WERI-Rb-1 (cell line): Measurements from ENCODE around the gene CLASRP.

Source experiments
- DNase-seq: peaks from one replicate; pipeline ENCODE4 v3.0.0-alpha.2; 2020
- H3K27ac ChIP-seq: fragments of 250-450 bp; sonication (Bioruptor Pico); 2 replicates; pipeline ENCODE4 v1.5.1; 2020; ENCODE audit warnings: mild to moderate bottlenecking, moderate library complexity
- H3K27me3 ChIP-seq: fragments of 250-450 bp; sonication (Bioruptor Pico); 2 replicates; pipeline ENCODE4 v1.5.1; 2021; ENCODE audit warnings: mild to moderate bottlenecking, low read depth, moderate library complexity; ENCODE audit not compliant: insufficient read depth, severe bottlenecking
- H3K36me3 ChIP-seq: fragments of 250-450 bp; sonication (Bioruptor Pico); 2 replicates; pipeline ENCODE4 v1.5.1; 2020; ENCODE audit warnings: mild to moderate bottlenecking, moderate library complexity
- H3K4me3 ChIP-seq: 2 replicates; pipeline ENCODE4 v1.5.1; 2011; ENCODE audit warnings: low read depth, mild to moderate bottlenecking, control low read depth, low read length
- H3K9me3 ChIP-seq: fragments of 250-450 bp; sonication (Bioruptor Pico); 2 replicates; pipeline ENCODE4 v1.5.1; 2021; ENCODE audit warnings: mild to moderate bottlenecking, moderate library complexity; ENCODE audit not compliant: severe bottlenecking
- CTCF ChIP-seq: IDR thresholded peaks from 2 replicates; pipeline ENCODE4 v1.5.1; 2011; ENCODE audit warnings: low read depth, mild to moderate bottlenecking, control low read depth, inconsistent platforms, low read length

CLASRP gene

DNA sequence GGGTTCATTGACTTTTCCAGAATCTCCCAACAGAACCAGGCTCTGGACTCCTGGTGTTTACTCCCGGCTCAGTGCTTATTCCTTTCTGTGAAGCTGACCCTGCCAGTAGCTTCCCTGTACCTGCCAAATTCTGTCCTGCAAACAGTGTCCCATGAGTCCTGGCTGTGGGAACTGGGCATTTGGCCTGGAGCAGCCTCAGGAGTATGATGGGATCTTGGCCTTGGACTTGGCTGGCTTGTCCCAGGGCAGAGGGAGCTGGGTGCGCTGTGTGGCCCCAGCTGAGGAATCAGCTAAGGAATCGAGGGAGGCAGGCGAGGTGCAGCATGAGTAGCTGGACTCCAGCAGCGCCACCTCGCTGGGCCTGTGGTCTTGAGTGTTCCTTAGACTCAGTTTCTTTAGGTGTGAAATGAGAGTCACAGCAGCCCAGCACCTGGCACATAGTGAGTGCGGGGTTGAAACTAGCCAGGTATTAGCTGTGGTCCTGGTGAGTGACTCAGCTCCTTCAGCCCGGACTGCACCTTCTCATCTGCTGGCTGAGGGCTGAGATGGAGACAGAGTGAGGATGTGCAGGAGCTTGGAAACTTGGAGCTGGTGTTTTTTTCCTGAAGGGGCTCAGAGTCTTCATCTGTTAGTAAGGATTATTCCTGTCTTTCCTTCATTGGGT, 10.4 kb downstream of the CLASRP start:
- Histone ChIP-seq H3K27ac (no peak overlapping the region), H3K4me3 (no peak overlapping the region), H3K9me3 (no peaks in the 10 kb centered on the region), H3K36me3 (peaks cover 61% of the 10 kb centered on the region), H3K27me3 (no peaks in the 10 kb centered on the region)
- no peak for TF ChIP-seq CTCF
- no peak for DNase-seq

- no peak for DNase-seq
- no peaks in the 10 kb centered on the region for H3K9me3 ChIP-seq
- no peaks in the 10 kb centered on the region for H3K27me3 ChIP-seq
- H3K36me3 ChIP-seq = peaks cover 61% of the 10 kb centered on the region
- no peak overlapping the region for H3K27ac ChIP-seq
- H3K4me3 ChIP-seq = no peak overlapping the region
- TF ChIP-seq CTCF = no peak
Observed at GRCh38 chr19:45050036-45050435, 11.2 kb downstream of the CLASRP start.

DNA sequence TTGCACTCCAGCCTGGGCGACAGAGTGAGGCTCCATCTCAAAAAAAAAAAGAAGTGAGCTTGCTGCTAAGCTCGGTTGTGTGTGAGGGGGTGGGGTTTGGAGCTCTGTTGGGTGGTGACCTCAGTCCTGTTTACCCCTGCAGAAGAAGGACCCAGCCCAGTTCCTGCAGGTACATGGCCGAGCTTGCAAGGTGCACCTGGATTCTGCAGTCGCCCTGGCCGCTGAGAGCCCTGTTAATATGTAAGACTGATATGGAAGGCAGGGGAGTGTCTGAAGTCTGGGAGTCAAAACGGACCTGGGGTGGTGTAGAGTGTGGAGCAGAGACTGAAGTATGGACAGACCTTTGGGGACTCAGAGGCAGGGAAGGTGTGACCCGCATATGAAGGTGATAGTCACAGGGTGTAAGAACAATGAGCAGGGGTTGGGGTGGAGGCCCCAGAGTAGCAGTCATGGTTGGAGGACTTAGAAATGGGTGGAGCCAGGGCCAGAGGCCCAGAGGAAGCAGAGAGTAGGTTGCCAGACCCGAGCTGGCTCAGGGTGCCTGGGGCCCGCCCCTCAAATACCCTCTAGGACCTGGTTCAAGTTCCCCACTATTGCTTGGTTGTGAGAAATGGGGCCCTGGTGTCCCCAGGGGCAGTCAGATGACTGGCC, 13.2 kb downstream of the CLASRP start:
- DNase-seq = no peak
- no peak for TF ChIP-seq CTCF
- no peaks in the 10 kb centered on the region for H3K9me3 ChIP-seq
- no peak overlapping the region for H3K4me3 ChIP-seq
- H3K36me3 ChIP-seq = peaks cover 59% of the 10 kb centered on the region
- H3K27ac ChIP-seq = no peak overlapping the region
- no peaks in the 10 kb centered on the region for H3K27me3 ChIP-seq

GRCh38 chr19:45056831-45057230, 18.0 kb downstream of the CLASRP start:
- Histone ChIP-seq H3K36me3 (peaks cover 97% of the 10 kb centered on the region), H3K9me3 (no peaks in the 10 kb centered on the region), H3K27ac (no peak overlapping the region), H3K4me3 (no peak overlapping the region), H3K27me3 (no peaks in the 10 kb centered on the region)
- no peak for TF ChIP-seq CTCF
- no peak for DNase-seq

DNA sequence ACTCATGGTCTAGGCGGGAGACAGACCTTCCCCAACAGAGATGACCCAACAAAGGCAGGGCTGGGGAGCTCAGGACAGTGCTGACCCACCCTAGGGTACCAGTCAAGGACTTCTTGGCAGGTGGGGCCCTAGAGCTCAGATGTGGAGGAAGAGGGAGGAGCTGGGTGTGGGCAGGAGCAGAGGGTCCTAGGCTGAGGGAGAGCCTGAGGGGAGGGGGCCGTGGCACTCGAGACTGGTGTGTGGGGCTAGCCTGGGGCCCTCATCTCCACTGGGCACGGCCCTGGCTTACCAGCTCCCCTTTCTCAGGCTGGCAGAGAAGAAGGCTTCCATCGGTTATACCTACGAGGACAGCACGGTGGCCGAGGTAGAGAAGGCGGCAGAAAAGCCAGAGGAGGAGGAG, 18.6 kb downstream of the CLASRP start:
- H3K9me3 ChIP-seq = no peaks in the 10 kb centered on the region
- peaks cover 94% of the 10 kb centered on the region for H3K36me3 ChIP-seq
- no peak overlapping the region for H3K4me3 ChIP-seq
- DNase-seq = no peak
- TF ChIP-seq CTCF = no peak
- no peak overlapping the region for H3K27ac ChIP-seq
- no peaks in the 10 kb centered on the region for H3K27me3 ChIP-seq

DNA sequence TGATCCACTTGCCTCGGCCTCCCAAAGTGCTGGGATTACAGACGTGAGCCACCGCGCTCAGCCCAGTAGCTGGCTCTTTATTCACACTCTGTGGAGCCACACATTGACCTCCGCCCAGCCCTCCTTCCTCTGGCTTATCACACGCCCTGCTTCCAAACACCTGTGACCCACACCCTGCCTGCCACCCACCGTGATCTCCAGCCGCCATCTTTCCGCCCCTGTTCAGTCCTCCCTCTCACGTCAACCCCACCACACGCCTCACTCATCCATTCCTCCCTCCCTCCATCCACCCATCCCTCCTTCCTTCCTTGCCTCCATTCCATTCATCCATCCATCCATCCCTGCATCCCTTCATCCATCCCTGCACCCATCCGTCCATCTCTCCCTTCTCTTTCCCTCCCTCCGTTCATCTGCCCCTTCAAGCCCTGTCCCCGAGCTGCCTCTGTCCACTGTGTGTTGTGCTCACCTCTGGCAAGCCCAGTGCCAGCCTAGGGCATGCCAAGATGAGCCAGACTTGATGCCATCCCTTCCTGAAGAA, 19.8 kb downstream of the CLASRP start:
- Histone ChIP-seq H3K36me3 (peaks cover 85% of the 10 kb centered on the region), H3K9me3 (no peaks in the 10 kb centered on the region), H3K27ac (no peak overlapping the region), H3K4me3 (no peak overlapping the region), H3K27me3 (no peaks in the 10 kb centered on the region)
- DNase-seq = no peak
- no peak for TF ChIP-seq CTCF
